ENCODE measurements around the gene ZBTB1. TPM values are rescaled to one million over a fixed set of nuclear protein-coding genes. Genes with fewer than 3 reads are reported as not detected.

Gene ZBTB1
- total RNA-seq, 1 experiment from 2014 or later, result 26.5 TPM

DNA sequence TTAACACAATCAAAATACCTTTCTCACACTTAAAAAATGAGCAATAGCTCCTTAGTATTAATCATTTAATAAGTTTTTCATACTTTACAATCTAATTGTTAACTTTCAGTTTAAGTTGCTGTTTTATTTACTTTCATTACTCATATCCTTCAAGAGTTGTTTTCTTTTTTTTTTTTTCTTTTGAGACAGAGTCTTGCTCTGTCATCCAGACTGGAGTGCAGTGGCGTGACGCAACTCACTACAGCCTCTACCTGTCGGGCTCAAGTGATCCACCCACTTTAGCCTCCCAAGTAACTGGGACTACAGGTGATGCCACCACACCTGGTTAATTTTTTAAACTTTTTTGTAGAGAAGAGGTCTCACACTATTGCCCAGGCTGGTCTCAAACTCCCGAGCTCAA, 16.1 kb downstream of the ZBTB1 start:
- peaks cover 7% of the 10 kb centered on the region for H3K36me3 Mint-ChIP-seq (ENCODE audit: insufficient read depth, unreplicated experiment)

DNA sequence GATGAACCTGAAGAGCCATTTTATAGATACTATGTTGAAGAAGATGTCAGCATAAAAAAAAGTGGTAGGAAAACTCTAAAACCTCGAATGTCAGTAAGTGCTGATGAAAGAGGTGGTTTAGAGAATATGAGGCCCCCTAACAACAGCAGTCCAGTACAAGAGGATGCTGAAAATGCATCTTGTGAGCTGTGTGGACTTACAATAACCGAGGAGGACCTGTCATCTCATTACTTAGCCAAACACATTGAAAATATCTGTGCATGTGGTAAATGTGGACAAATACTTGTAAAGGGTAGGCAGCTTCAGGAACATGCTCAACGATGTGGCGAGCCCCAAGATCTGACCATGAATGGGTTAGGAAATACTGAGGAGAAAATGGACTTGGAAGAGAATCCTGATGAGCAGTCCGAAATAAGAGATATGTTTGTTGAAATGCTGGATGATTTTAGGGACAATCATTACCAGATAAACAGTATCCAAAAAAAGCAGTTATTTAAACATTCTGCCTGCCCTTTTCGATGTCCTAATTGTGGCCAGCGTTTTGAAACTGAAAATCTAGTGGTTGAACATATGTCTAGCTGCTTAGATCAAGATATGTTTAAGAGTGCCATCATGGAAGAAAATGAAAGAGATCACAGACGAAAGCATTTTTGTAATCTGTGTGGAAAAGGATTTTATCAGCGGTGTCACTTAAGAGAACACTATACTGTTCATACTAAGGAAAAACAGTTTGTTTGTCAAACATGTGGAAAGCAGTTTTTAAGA, 18.2 kb downstream of the ZBTB1 start:
- POLR2A ChIA-PET, result interaction anchor here (0.6 to 1.1 kb wide), 7 partner anchors 13 to 577 kb away, joined by 3 to 4 read pairs (median 3); no protein-coding TSS in a partner anchor
- DNase-seq (ENCODE audit: unreplicated experiment), result no peak
- no peaks in the 10 kb centered on the region for H3K9me3 Mint-ChIP-seq (ENCODE audit: unreplicated experiment)
- CTCF ChIA-PET, result interaction anchor here (0.7 to 2.2 kb wide), 5 partner anchors 12 to 114 kb away, joined by 3 to 7 read pairs (median 6); partner anchors contain the start of gene HSPA2
- H3K27me3 Mint-ChIP-seq (ENCODE audit: insufficient read depth, unreplicated experiment), result no peaks in the 10 kb centered on the region
- TF ChIP-seq, protein P1, sequence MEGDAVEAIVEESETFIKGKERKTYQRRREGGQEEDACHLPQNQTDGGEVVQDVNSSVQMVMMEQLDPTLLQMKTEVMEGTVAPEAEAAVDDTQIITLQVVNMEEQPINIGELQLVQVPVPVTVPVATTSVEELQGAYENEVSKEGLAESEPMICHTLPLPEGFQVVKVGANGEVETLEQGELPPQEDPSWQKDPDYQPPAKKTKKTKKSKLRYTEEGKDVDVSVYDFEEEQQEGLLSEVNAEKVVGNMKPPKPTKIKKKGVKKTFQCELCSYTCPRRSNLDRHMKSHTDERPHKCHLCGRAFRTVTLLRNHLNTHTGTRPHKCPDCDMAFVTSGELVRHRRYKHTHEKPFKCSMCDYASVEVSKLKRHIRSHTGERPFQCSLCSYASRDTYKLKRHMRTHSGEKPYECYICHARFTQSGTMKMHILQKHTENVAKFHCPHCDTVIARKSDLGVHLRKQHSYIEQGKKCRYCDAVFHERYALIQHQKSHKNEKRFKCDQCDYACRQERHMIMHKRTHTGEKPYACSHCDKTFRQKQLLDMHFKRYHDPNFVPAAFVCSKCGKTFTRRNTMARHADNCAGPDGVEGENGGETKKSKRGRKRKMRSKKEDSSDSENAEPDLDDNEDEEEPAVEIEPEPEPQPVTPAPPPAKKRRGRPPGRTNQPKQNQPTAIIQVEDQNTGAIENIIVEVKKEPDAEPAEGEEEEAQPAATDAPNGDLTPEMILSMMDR (IDR thresholded peaks at IDR 0.05; ENCODE audit: unreplicated experiment), result no peak
- H3K4me3 Mint-ChIP-seq (ENCODE audit: unreplicated experiment), result no peak overlapping the region
- peaks cover 16% of the 10 kb centered on the region for H3K36me3 Mint-ChIP-seq (ENCODE audit: insufficient read depth, unreplicated experiment)
- peaks cover 3% of the 10 kb centered on the region for H3K4me1 Mint-ChIP-seq (ENCODE audit: insufficient read depth, unreplicated experiment)
- BruUV-seq (replicated peaks), result TSS peak; percentile 27
- no peak overlapping the region for H3K27ac Mint-ChIP-seq (ENCODE audit: low read depth, unreplicated experiment)
- intact Hi-C loops (cut with micrococcal nuclease), result no loop called here

More for the DNA sequence above, 16.1 kb downstream of the ZBTB1 start:
- POLR2A ChIA-PET, result interaction anchor here (0.5 to 1.7 kb wide), 5 partner anchors 9 to 117 kb away, joined by 3 to 7 read pairs (median 4); no protein-coding TSS in a partner anchor
- H3K4me1 Mint-ChIP-seq (ENCODE audit: insufficient read depth, unreplicated experiment), result peaks cover 3% of the 10 kb centered on the region
- H3K27me3 Mint-ChIP-seq (ENCODE audit: insufficient read depth, unreplicated experiment), result no peaks in the 10 kb centered on the region
- no peak for DNase-seq (ENCODE audit: unreplicated experiment)
- intact Hi-C loops (cut with micrococcal nuclease), result no loop called here
- CTCF ChIA-PET, result interaction anchor here (0.6 to 1.9 kb wide), 3 partner anchors 10 to 156 kb away, joined by 4 to 7 read pairs (median 6); no protein-coding TSS in a partner anchor
- no peak overlapping the region for H3K4me3 Mint-ChIP-seq (ENCODE audit: unreplicated experiment)
- H3K9me3 Mint-ChIP-seq (ENCODE audit: unreplicated experiment), result no peaks in the 10 kb centered on the region
- H3K27ac Mint-ChIP-seq (ENCODE audit: low read depth, unreplicated experiment), result peak overlapping the region; percentile 54
- TF ChIP-seq, protein P1 (IDR thresholded peaks at IDR 0.05; ENCODE audit: unreplicated experiment), result no peak
- BruUV-seq (replicated peaks), result no TSS peak

DNA sequence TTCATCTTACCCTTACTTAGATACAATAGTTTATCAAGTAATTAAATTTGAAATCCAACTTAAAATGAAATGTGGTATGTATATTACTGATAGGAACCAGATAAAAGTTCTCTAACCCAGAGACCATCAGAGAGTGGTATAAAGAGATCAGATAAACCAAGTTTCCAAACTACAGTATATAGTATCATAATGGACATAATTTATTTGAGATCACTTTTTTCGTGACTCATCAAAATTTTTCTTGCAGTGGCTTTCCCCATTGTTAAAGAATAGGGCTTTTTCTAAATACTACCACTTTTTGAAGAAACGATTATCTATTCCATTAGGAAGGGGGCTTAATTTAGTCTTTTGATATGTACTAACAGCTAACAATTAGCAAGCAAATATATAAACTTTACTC, 20.8 kb downstream of the ZBTB1 start:
- Mint-ChIP-seq H3K36me3 (ENCODE audit: insufficient read depth, unreplicated experiment) (peaks cover 23% of the 10 kb centered on the region), H3K27ac (ENCODE audit: low read depth, unreplicated experiment) (no peak overlapping the region), H3K9me3 (ENCODE audit: unreplicated experiment) (no peaks in the 10 kb centered on the region), H3K27me3 (ENCODE audit: insufficient read depth, unreplicated experiment) (no peaks in the 10 kb centered on the region), H3K4me3 (ENCODE audit: unreplicated experiment) (no peak overlapping the region), H3K4me1 (ENCODE audit: insufficient read depth, unreplicated experiment) (no peaks in the 10 kb centered on the region)
- ChIA-PET POLR2A (interaction anchor here (2.5 kb wide), 1 partner anchor 9 kb away, joined by 9 read pairs; no protein-coding TSS in a partner anchor), CTCF (no interaction called here)
- BruUV-seq (replicated peaks), result no TSS peak
- no peak for DNase-seq (ENCODE audit: unreplicated experiment)
- TF ChIP-seq, protein P1 (IDR thresholded peaks at IDR 0.05; ENCODE audit: unreplicated experiment), result no peak
- intact Hi-C loops (cut with micrococcal nuclease), result no loop called here

DNA sequence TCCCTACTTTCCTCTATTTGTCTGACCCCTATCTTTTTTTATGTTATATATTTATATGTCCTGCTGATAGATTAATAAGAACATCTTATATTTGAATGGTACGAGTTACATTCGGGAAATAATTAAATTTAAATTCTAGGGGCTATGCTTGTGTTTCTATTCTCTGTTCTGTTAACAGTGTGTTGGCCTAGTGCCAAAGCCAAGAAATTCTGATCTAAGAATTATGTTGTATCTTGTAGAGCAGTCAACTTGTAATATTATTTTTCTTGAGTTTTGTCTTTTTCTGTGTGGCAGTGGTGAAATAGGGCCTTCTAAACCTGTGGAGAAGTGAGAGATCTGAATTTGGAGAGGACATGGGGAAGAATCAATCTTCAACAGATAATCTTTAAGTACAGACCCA, 27.0 kb downstream of the ZBTB1 start:
- intact Hi-C loops (cut with micrococcal nuclease), result no loop called here
- Mint-ChIP-seq H3K27me3 (ENCODE audit: insufficient read depth, unreplicated experiment) (no peaks in the 10 kb centered on the region), H3K4me1 (ENCODE audit: insufficient read depth, unreplicated experiment) (no peaks in the 10 kb centered on the region), H3K36me3 (ENCODE audit: insufficient read depth, unreplicated experiment) (peaks cover 7% of the 10 kb centered on the region), H3K9me3 (ENCODE audit: unreplicated experiment) (no peaks in the 10 kb centered on the region), H3K4me3 (ENCODE audit: unreplicated experiment) (no peak overlapping the region), H3K27ac (ENCODE audit: low read depth, unreplicated experiment) (no peak overlapping the region)
- BruUV-seq (replicated peaks), result no TSS peak
- DNase-seq (ENCODE audit: unreplicated experiment), result no peak
- CTCF ChIA-PET, result interaction anchor here (1.3 to 1.4 kb wide), 2 partner anchors 105 to 360 kb away, joined by 3 read pairs; no protein-coding TSS in a partner anchor
- TF ChIP-seq, protein P1 (IDR thresholded peaks at IDR 0.05; ENCODE audit: unreplicated experiment), result no peak
- POLR2A ChIA-PET, result interaction anchor here (0.7 to 1.7 kb wide), 4 partner anchors 13 to 105 kb away, joined by 3 to 9 read pairs (median 4); no protein-coding TSS in a partner anchor
